ENCODE results near the gene SLC25A30.
"Not testable (repeated sequence)": the region's sequence is repeated elsewhere in the genome, so short reads cannot be mapped to it uniquely, and the experiment has no call there.

SLC25A30 gene

DNA sequence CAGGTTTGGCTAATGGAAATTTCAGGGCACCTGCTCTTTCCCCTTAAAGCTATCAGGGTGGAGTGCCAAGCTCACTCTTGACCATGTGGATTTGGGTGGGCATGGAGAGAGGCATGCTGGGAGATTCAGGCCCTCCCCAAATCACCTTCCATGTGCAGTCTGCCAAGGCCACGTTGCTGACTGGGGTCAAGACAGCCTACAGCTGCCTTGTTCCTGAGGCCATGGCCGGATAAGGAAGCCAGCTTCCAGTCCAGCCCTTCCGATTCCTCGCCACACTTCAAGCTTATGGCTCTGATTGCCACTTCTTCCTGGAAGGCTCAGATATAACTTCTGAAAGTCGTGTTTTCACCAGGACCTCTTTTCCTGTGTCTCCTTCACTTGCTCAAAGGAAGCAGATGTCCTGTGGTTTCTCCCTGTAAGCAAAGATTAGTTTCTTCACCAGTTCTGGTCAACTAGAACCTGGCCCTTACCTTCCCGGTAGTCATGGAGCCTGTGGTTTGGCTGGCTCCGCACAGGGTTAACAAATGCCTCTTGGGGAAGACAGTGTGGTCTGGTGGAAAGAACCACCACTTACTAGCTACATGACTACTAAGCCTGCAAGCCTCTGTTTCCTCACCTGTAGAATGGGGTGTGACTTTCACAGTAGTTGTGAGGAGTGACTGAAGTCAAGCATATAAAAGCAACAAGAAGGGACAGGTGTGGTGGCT lies 61.1 kb downstream of the SLC25A30 start:
- Histone ChIP-seq H3K9me3 (ENCODE audit: insufficient read depth, low read depth, low read length) (no peaks in the 10 kb centered on the region), H3K36me3 (ENCODE audit: insufficient read depth, low read depth, low read length) (peaks cover 42% of the 10 kb centered on the region), H3K27ac (ENCODE audit: low read length) (no peak overlapping the region), H3K27me3 (ENCODE audit: insufficient read depth, low read length) (no peaks in the 10 kb centered on the region), H3K4me1 (ENCODE audit: insufficient read depth, low read length) (no peaks in the 10 kb centered on the region; the same call in 1 of the 2 replicates), H3K4me3 (ENCODE audit: low read length) (no peak overlapping the region), H3K9ac (ENCODE audit: low read depth, low read length) (no peak overlapping the region)

DNA sequence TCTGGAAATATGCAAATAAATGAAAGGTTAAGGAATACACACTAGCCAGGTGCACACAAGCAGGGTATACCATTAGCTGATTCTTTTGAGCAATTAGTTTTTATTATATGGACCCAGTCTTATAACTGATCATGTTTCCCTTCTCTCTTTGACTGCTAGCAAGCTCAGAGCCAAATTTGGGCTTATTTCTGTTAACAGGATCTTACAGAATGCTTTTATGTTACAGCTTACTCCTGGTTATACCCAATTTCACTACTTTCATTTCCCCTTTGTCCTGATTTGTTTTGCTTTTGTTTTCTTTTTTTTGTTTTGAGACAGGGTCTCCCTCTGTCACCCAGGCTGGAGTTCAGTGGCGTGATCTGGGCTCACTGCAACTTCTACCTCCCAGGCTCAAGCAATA lies 64.3 kb downstream of the SLC25A30 start:
- Histone ChIP-seq H3K4me3 (ENCODE audit: low read length) (no peak overlapping the region), H3K27ac (ENCODE audit: low read length) (no peak overlapping the region), H3K36me3 (ENCODE audit: insufficient read depth, low read depth, low read length) (peaks cover 45% of the 10 kb centered on the region), H3K9ac (ENCODE audit: low read depth, low read length) (no peak overlapping the region), H3K4me1 (ENCODE audit: insufficient read depth, low read length) (no peaks in the 10 kb centered on the region), H3K27me3 (ENCODE audit: insufficient read depth, low read length) (no peaks in the 10 kb centered on the region), H3K9me3 (ENCODE audit: insufficient read depth, low read depth, low read length) (no peaks in the 10 kb centered on the region)

DNA sequence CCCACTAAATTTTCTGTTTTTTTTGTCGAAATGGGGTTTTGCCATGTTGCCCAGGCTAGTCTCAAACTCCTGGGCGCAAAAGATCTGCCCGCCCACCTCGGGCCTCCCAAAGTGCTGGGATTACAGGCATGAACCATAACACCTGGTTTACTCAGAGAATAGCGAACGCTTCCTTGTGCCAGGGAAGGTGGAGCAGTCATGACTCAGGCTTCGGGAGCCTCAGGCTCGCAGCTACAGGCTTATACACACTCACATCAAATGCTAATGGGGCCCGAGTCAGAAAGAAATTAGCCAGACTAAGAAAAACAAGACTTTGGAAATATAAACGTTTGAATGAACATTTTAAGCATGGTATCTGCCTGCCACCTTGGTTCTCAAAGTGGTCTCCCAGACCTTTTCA lies 66.1 kb downstream of the SLC25A30 start:
- H3K4me1 ChIP-seq (ENCODE audit: insufficient read depth, low read length), result no peaks in the 10 kb centered on the region
- no peak overlapping the region for H3K27ac ChIP-seq (ENCODE audit: low read length)
- H3K9ac ChIP-seq (ENCODE audit: low read depth, low read length), result no peak overlapping the region
- H3K4me3 ChIP-seq (ENCODE audit: low read length), result no peak overlapping the region
- no peaks in the 10 kb centered on the region for H3K9me3 ChIP-seq (ENCODE audit: insufficient read depth, low read depth, low read length)
- peaks cover 56% of the 10 kb centered on the region for H3K36me3 ChIP-seq (ENCODE audit: insufficient read depth, low read depth, low read length)
- H3K27me3 ChIP-seq (ENCODE audit: insufficient read depth, low read length), result no peaks in the 10 kb centered on the region

DNA sequence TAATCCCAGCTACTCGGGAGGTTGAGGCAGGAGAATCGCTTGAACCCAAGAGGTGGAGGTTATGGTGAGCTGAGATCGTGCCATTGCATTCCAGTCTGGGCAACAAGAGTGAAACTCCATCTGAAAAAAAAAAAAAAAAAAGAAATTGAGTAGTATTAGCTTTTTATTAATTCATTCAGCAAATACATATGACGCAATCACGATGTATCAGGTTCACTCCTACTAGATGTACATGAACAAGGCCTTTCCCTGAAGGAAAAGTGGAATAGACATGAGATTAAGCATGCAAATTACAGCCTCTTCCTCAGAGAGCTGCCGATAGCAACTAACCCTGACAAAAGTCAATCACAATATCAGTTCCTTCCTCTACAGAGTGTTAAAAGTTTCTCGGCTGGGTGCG lies 68.0 kb downstream of the SLC25A30 start:
- Histone ChIP-seq H3K36me3 (ENCODE audit: insufficient read depth, low read depth, low read length) (peaks cover 46% of the 10 kb centered on the region), H3K4me1 (ENCODE audit: insufficient read depth, low read length) (no peaks in the 10 kb centered on the region), H3K9ac (ENCODE audit: low read depth, low read length) (no peak overlapping the region), H3K4me3 (ENCODE audit: low read length) (no peak overlapping the region), H3K9me3 (ENCODE audit: insufficient read depth, low read depth, low read length) (no peaks in the 10 kb centered on the region), H3K27me3 (ENCODE audit: insufficient read depth, low read length) (no peaks in the 10 kb centered on the region), H3K27ac (ENCODE audit: low read length) (no peak overlapping the region)

DNA sequence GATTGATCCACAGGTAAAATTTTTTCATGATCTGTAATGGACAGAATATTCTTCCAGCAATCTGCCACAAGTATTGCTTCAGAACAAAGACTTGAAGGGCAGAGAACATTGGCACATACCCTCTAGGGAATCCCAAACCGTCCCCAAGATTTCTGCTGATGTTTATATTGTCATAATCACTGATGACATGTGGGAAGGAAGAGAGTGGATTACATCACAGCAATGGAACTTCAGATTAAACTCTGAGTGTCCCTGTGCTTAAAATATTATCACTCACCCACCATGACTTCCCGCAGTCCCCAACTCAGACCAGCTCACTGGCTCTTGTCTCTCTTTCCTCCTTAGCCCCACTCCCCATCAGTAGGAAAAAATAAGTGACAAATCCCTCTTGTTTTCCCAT lies 68.7 kb downstream of the SLC25A30 start:
- Histone ChIP-seq H3K4me3 (ENCODE audit: low read length) (no peak overlapping the region), H3K36me3 (ENCODE audit: insufficient read depth, low read depth, low read length) (peaks cover 47% of the 10 kb centered on the region), H3K9me3 (ENCODE audit: insufficient read depth, low read depth, low read length) (no peaks in the 10 kb centered on the region), H3K27ac (ENCODE audit: low read length) (no peak overlapping the region), H3K9ac (ENCODE audit: low read depth, low read length) (no peak overlapping the region), H3K27me3 (ENCODE audit: insufficient read depth, low read length) (no peaks in the 10 kb centered on the region), H3K4me1 (ENCODE audit: insufficient read depth, low read length) (no peaks in the 10 kb centered on the region)

DNA sequence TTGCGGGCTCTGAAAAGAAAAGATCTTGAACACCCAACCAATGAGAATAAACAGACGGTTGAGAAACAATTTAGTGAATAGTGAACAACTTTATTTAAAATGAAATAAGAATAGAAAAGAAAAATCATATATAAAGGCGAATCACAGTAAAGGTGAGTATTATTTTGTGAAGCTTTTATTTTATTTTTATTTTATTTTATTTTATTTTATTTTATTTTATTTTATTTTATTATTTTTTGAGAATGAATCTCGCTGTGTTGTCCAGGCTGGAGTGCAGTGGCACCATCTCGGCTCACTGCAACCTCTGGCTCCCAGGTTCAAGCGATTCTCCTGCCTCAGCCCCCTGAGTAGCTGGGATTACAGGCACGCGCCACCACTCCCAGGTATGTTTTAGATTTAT lies 74.1 kb downstream of the SLC25A30 start:
- H3K4me3 ChIP-seq (ENCODE audit: low read length); H3K9ac ChIP-seq (ENCODE audit: low read depth, low read length); H3K27me3 ChIP-seq (ENCODE audit: insufficient read depth, low read length); H3K9me3 ChIP-seq (ENCODE audit: insufficient read depth, low read depth, low read length); H3K27ac ChIP-seq (ENCODE audit: low read length); H3K4me1 ChIP-seq (ENCODE audit: insufficient read depth, low read length): not testable (repeated sequence)
- peaks cover 38% of the 10 kb centered on the region for H3K36me3 ChIP-seq (ENCODE audit: insufficient read depth, low read depth, low read length)
